K562 (cell line): ENCODE results near the gene IPCEF1. TPM values are rescaled to one million over a fixed set of nuclear protein-coding genes. Genes with fewer than 3 reads are reported as not detected.

Experiments used
- ATAC-seq: fragments of 200-7000 bp; cut with Tn5 transposase; 3 replicates; pipeline ENCODE4 v1.9.1; 2020; ENCODE audit warnings: moderate library complexity
- BruUV-seq: library from RNA; stranded (reverse); fragments of 400-500 nt; replicated peaks from 2 replicates; lab custom pipeline; 2021; lab: Mats Ljungman, UMichigan
- CTCF ChIA-PET: fragments of 300-600 bp; formaldehyde crosslinking; extraction: SDS; loops from one replicate; lab custom pipeline; 2021; ENCODE audit warnings: low intra/inter-chr PET ratio; lab: Yijun Ruan, JAX
- POLR2A ChIA-PET: fragments of 300-600, 350-650 bp; sonication (Branson Sonifier 250); formaldehyde crosslinking; extraction: SDS; loops from one replicate; lab custom pipeline; 2021; ENCODE audit warnings: antibody characterized with exemption, inconsistent platforms; lab: Yijun Ruan, JAX
- DNase-seq, 4 experiments: peaks; one replicate each; pipeline versions ENCODE4 v3.0.0 to v3.0.0-alpha.2; 2011 to 2018; ENCODE audit warnings: low spot score in 3 of 4, mixed read lengths in 3 of 4; ENCODE audit errors: extremely low read depth in 1 of 4
- FAIRE-seq: peaks from 2 replicates; lab custom pipeline; 2011; peaks lifted over from hg19 to GRCh38; lab: Jason Lieb, UNC
- H2AFZ ChIP-seq: 2 replicates; pipeline ENCODE4 v1.6.0; 2011; ENCODE audit warnings: low read depth, low read length, control low read depth, inconsistent platforms
- H3K27ac ChIP-seq: fragments of 200-600 bp; 3 replicates; pipeline ENCODE4 v1.8.0; 2011; ENCODE audit warnings: low read depth, mild to moderate bottlenecking, control low read depth, inconsistent platforms, low read length, moderate library complexity, mixed read lengths; ENCODE audit errors: extremely low read depth
- H3K27me3 ChIP-seq, 2 experiments: fragments of 300-600 bp in 1 of 2; 2 replicates in 1 of 2; 3 replicates in 1 of 2; pipeline versions ENCODE4 v1.6.0 to v1.8.0; 2011; ENCODE audit warnings: inconsistent platforms in 2 of 2, low read length in 2 of 2, mild to moderate bottlenecking in 1 of 2, mixed read lengths in 1 of 2, moderate library complexity in 1 of 2; ENCODE audit not compliant: control insufficient read depth in 2 of 2, insufficient read depth in 2 of 2
- H3K36me3 ChIP-seq: fragments of 300-600 bp; 3 replicates; pipeline ENCODE4 v1.8.0; 2011; ENCODE audit warnings: mild to moderate bottlenecking, low read length, inconsistent platforms; ENCODE audit not compliant: control insufficient read depth, insufficient read depth
- H3K4me1 ChIP-seq, 2 experiments: fragments of 200-600 bp in 1 of 2; replicated peaks in 1 of 2; 2 replicates in 1 of 2; 3 replicates in 1 of 2; pipeline versions ENCODE4 v1.5.1 to v1.8.0; 2011; ENCODE audit warnings: inconsistent platforms in 2 of 2, low read length in 2 of 2, mild to moderate bottlenecking in 1 of 2, mixed read lengths in 1 of 2, moderate library complexity in 1 of 2; ENCODE audit not compliant: control insufficient read depth in 2 of 2, insufficient read depth in 2 of 2
- H3K4me2 ChIP-seq: 2 replicates; pipeline ENCODE4 v1.6.1; 2011; ENCODE audit warnings: low read length, control low read depth, inconsistent platforms, mixed read lengths; ENCODE audit not compliant: insufficient read depth
- H3K4me3 ChIP-seq: fragments of 200-600 bp; sonication (generic), shearing (Covaris generic); 2 replicates; pipeline ENCODE4 v1.5.1; 2016; ENCODE audit warnings: control low read depth, inconsistent platforms
- H3K79me2 ChIP-seq: fragments of 200-600 bp; 3 replicates; pipeline ENCODE4 v1.8.0; 2011; ENCODE audit warnings: low read length, inconsistent platforms; ENCODE audit not compliant: control insufficient read depth, insufficient read depth
- H3K9ac ChIP-seq, 2 experiments: 2 replicates each; pipeline versions ENCODE4 v1.6.0 to v1.6.1; 2011; ENCODE audit warnings: low read depth in 2 of 2, low read length in 2 of 2, control low read depth in 1 of 2, inconsistent platforms in 1 of 2, mild to moderate bottlenecking in 1 of 2, mixed read lengths in 1 of 2; ENCODE audit not compliant: insufficient read depth in 1 of 2
- H3K9me1 ChIP-seq: one replicate; pipeline ENCODE4 v1.6.0; 2011; ENCODE audit warnings: inconsistent platforms, mild to moderate bottlenecking, low read length, moderate library complexity; ENCODE audit not compliant: control insufficient read depth, insufficient read depth
- H3K9me3 ChIP-seq: replicated peaks from 2 replicates; pipeline ENCODE4 v1.5.1; 2011; ENCODE audit warnings: low read depth, low read length, inconsistent platforms; ENCODE audit not compliant: control insufficient read depth, insufficient read depth
- H4K20me1 ChIP-seq: replicated peaks from 2 replicates; pipeline ENCODE4 v1.6.1; 2011; ENCODE audit warnings: low read length, inconsistent platforms, mixed read lengths; ENCODE audit not compliant: control insufficient read depth, insufficient read depth
- POLR2B ChIP-seq: fragments of 450-650 bp; IDR thresholded peaks from 2 replicates; pipeline ENCODE4 v1.6.1; 2018; ENCODE audit warnings: low read depth; ENCODE audit not compliant: partially characterized antibody
- ZNF780A ChIP-seq: fragments of 250-450 bp; sonication (Bioruptor Pico); IDR thresholded peaks from 2 replicates; pipeline ENCODE4 v1.5.0; 2021; ENCODE audit warnings: mild to moderate bottlenecking
- WGBS: fragments of 100-300 bp; shearing (Covaris generic); methylation state at CpG from one replicate; pipeline ENCODE4 v1.1.6; 2016; ENCODE audit warnings: low coverage, mixed read lengths; ENCODE audit not compliant: insufficient coverage; ENCODE audit errors: missing lambda C conversion rate; 5-methylcytosine and 5-hydroxymethylcytosine counted together
- in situ Hi-C: fragments of 300-500 bp; cut with MboI; formaldehyde crosslinking; loops from 4 replicates; pipeline ENCODE4 v1.15.0; 2018; ENCODE audit warnings: inconsistent platforms, mixed read lengths
- intact Hi-C: fragments of 100-400 bp; cut with micrococcal nuclease; formaldehyde crosslinking; loops from 2 replicates; pipeline ENCODE4 v1.14.2; 2022
- polyA plus RNA-seq, 8 experiments: library from polyadenylated mRNA; depleted of rRNA in 4 of 8; stranded (reverse) in 5 of 8; unstranded in 3 of 8; fragments of >200 nt; fragmentation: Nextera tagmentation in 2 of 8; fragmentation: Illumina TruSeq in 1 of 8; extraction: Ambion mirVana in 2 of 8; extraction: Trizol in 1 of 8; gene quantifications; 2 replicates each; pipeline versions ENCODE4 v1.2.1 to v1.2.3, GENCODE V29; 2011 to 2014; ENCODE audit warnings: inconsistent platforms in 1 of 8, missing spikeins in 1 of 8
- total RNA-seq, 7 experiments: library from RNA; depleted of rRNA in 6 of 7; stranded (reverse); fragments of >200 nt in 6 of 7; fragmentation: Illumina TruSeq in 2 of 7; extraction: Trizol in 2 of 7; gene quantifications; 2 replicates each; pipeline versions ENCODE4 v1.2.1 to v1.2.3, GENCODE V29; 2011 to 2021; ENCODE audit warnings: low replicate concordance in 1 of 7
- TF ChIP-seq, protein P1 (sequence below): fragments of 450-650 bp; formaldehyde crosslinking; IDR thresholded peaks from 2 replicates; pipeline ENCODE4 v1.4.0; 2020; ENCODE audit warnings: mild to moderate bottlenecking, moderate library complexity

Gene IPCEF1
- total and polyA plus RNA-seq, 9 of the 15 experiments (the other 6 are each of a cell fraction or from before 2014, with no cell fraction given): 0.14 to 0.18 TPM; not detected in 7

DNA sequence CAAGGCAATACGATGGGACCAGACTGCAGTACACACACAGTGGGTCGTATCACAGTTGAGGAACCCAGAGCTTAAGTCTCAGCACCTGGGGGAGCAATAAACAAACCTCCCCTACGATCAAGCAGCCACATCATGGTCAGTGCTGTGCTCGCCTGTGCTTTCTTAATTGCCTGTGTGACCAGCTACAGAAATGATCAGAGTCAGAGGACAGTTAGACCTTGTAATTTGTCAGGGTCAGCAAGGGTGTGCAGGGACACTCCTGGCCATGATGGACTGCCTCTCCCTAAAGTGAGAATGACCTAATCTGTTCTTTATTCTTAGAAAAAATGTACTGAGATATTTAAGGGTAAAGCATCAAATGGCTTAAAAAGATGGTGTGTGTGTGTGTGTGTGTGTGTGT lies 239.1 kb downstream of the IPCEF1 start (continued):
- TF ChIP-seq, protein P1, sequence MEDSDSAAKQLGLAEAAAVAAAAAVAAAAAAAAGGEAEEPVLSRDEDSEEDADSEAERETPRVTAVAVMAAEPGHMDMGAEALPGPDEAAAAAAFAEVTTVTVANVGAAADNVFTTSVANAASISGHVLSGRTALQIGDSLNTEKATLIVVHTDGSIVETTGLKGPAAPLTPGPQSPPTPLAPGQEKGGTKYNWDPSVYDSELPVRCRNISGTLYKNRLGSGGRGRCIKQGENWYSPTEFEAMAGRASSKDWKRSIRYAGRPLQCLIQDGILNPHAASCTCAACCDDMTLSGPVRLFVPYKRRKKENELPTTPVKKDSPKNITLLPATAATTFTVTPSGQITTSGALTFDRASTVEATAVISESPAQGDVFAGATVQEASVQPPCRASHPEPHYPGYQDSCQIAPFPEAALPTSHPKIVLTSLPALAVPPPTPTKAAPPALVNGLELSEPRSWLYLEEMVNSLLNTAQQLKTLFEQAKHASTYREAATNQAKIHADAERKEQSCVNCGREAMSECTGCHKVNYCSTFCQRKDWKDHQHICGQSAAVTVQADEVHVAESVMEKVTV: no peak

DNA sequence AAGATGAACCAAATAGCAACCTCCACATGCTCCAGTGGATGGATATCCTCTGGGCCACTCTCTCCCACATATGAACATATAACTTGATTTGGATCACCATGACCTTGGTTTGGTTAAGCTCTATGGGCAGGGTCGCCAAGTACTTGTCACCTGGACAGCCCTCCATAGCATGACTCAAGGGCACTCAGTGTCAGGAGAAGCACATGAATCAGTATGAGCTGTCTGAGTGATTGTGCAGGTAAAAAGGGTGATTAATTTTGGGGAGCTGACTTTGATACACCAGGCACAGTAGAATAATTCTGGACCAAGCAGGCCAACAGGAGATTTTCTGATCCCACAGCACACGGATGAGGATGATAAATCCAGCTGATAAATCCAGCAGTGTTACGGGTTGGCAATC lies 243.2 kb downstream of the IPCEF1 start:
- CTCF ChIA-PET: no interaction called here
- no TSS peak for BruUV-seq

More for the DNA sequence above, 243.2 kb downstream of the IPCEF1 start:
- no peaks in the 10 kb centered on the region for H3K4me1 ChIP-seq
- no peak overlapping the region for H2AFZ ChIP-seq
- intact Hi-C loops (no loop called here), in situ Hi-C loops (no loop called here)
- no peak overlapping the region for H3K4me3 ChIP-seq
- no peak for DNase-seq
- H3K27me3 ChIP-seq: no peaks in the 10 kb centered on the region
- no peaks in the 10 kb centered on the region for H3K9me1 ChIP-seq
- no peaks in the 10 kb centered on the region for H4K20me1 ChIP-seq
- no peaks in the 10 kb centered on the region for H3K79me2 ChIP-seq
- no peak for TF ChIP-seq POLR2B
- no peak for TF ChIP-seq ZNF780A (CRISPR knock-in tag)
- TF ChIP-seq, all 486 proteins: peak for 0
- H3K4me2 ChIP-seq: no peak overlapping the region
- H3K36me3 ChIP-seq: no peaks in the 10 kb centered on the region
- 2% methylated on average over 3 of the region's 3 CpGs for WGBS
- no peak for ATAC-seq
- no peak for FAIRE-seq
- H3K9me3 ChIP-seq: no peaks in the 10 kb centered on the region
- POLR2A ChIA-PET: interaction anchor here (0.6 kb wide), 1 partner anchor 11 kb away, joined by 3 read pairs; no protein-coding TSS in a partner anchor
- no peak overlapping the region for H3K9ac ChIP-seq
- H3K27ac ChIP-seq: no peak overlapping the region
